Breast epithelium (tissue), 4 donors: ENCODE results near the gene ZNF813. TPM values are rescaled to one million over a fixed set of nuclear protein-coding genes. Genes with fewer than 3 reads are reported as not detected.

Source experiments
- DNase-seq, 2 donors: peaks; one replicate each; pipeline ENCODE4 v3.0.0-alpha.2; 2019; ENCODE audit warnings: low spot score in 2 of 2
- H3K27ac ChIP-seq, 2 donors: fragments of 200-600 bp; sonication (generic) in 1 of 2; one replicate each; pipeline ENCODE4 v1.5.1; 2016 to 2019; ENCODE audit warnings: mild to moderate bottlenecking in 1 of 2
- H3K27me3 ChIP-seq, 2 donors: fragments of 200-600 bp; sonication (generic) in 1 of 2; one replicate each; pipeline versions ENCODE4 v1.5.1 to v1.6.0; 2017 to 2019; ENCODE audit warnings: control low read depth in 1 of 2, mild to moderate bottlenecking in 1 of 2
- H3K36me3 ChIP-seq: fragments of 200-600 bp; one replicate; pipeline ENCODE4 v1.5.1; 2019
- H3K4me1 ChIP-seq, 2 donors: fragments of 200-600 bp; sonication (generic); one replicate each; pipeline ENCODE4 v1.5.1; 2016 to 2019; ENCODE audit warnings: control low read depth in 1 of 2
- H3K4me3 ChIP-seq, 3 donors: fragments of 200-600 bp; sonication (generic); 1 replicate in 2 of 3; 2 replicates in 1 of 3; pipeline ENCODE4 v1.5.1; 2016 to 2019; ENCODE audit warnings: mild to moderate bottlenecking in 3 of 3, moderate library complexity in 2 of 3
- H3K9me3 ChIP-seq, 2 donors: fragments of 200-600 bp; sonication (generic) in 1 of 2; one replicate each; pipeline ENCODE4 v1.5.1; 2016 to 2019; ENCODE audit warnings: control low read depth in 1 of 2
- POLR2A ChIP-seq: fragments of 450-650 bp; IDR thresholded peaks from one replicate; pipeline ENCODE4 v1.6.1; 2016; ENCODE audit warnings: antibody characterized with exemption, mild to moderate bottlenecking, moderate library complexity
- POLR2AphosphoS5 ChIP-seq, 3 donors: sonication (generic); formaldehyde crosslinking; IDR thresholded peaks; one replicate each; pipeline ENCODE4 v1.6.1; 2017; ENCODE audit warnings: antibody characterized with exemption in 3 of 3
- intact Hi-C: fragments of 100-400 bp; cut with DNase I; formaldehyde crosslinking; loops from one replicate; pipeline ENCODE4 v1.15.1; 2023; ENCODE audit warnings: low total_unique reads
- total RNA-seq, 3 donors: library from RNA; depleted of rRNA; stranded (reverse); fragments of >200 nt; gene quantifications; one replicate each; pipeline ENCODE4 v1.1.0, GENCODE V29; 2016
- TF ChIP-seq, protein P1 (sequence below), 3 donors: fragments of 450-650 bp; IDR thresholded peaks; one replicate each; pipeline ENCODE4 v1.5.1; 2016 to 2017; ENCODE audit warnings: antibody characterized with exemption in 3 of 3, mild to moderate bottlenecking in 3 of 3, moderate library complexity in 3 of 3

Gene ZNF813
- total RNA-seq, 3 donors from 2014 or later: 3.3 to 7.0 (median 3.4) TPM

DNA sequence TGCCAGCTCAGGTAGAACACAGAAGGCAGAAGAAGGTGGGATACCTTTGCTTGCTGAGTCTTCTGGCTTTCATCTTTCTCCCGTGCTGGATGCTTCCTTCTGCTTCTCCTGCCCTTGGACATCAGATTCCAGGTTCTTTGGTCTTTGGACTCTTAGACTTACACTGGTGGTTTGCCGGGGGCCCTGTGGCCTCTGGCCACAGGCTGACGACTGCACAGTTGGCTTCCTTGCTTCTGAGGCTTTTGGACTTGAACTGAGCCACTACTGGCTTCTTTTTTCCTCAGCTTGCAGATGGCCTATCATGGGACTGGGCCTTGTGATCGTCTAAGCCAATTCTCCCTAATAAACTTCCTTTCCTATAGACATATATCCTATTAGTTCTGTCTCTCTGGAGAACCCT, 50.6 kb downstream of the ZNF813 start:
- H3K27ac ChIP-seq: no peak overlapping the region
- intact Hi-C loops: no loop called here

DNA sequence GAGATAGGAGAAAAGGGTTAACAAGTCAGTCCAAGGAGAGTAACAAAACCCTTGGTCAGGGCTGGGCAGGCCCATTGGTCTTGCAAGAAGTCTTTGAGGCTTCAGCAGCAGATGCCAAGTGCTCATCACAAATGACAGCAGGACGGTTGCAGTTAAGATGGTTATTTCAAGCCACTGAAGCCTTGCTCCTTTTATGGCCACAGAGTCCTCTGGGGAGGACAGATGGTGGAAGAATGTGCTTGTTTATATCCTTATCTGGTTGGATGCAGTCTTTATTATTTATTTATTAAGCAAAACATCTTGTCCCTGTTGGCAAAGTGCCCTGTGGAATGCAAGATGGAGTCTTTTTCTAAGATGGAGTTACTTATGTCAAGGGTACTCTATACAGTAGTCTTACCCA, 51.2 kb downstream of the ZNF813 start:
- Histone ChIP-seq H3K4me3 (no peak overlapping the region), H3K9me3 (no peaks in the 10 kb centered on the region), H3K36me3 (no peaks in the 10 kb centered on the region), H3K4me1 (peaks cover 0 to 4% of the 10 kb centered on the region in 2 donors), H3K27me3 (no peaks in the 10 kb centered on the region), H3K27ac (no peak overlapping the region)
- no peak for DNase-seq
- TF ChIP-seq, protein P1, sequence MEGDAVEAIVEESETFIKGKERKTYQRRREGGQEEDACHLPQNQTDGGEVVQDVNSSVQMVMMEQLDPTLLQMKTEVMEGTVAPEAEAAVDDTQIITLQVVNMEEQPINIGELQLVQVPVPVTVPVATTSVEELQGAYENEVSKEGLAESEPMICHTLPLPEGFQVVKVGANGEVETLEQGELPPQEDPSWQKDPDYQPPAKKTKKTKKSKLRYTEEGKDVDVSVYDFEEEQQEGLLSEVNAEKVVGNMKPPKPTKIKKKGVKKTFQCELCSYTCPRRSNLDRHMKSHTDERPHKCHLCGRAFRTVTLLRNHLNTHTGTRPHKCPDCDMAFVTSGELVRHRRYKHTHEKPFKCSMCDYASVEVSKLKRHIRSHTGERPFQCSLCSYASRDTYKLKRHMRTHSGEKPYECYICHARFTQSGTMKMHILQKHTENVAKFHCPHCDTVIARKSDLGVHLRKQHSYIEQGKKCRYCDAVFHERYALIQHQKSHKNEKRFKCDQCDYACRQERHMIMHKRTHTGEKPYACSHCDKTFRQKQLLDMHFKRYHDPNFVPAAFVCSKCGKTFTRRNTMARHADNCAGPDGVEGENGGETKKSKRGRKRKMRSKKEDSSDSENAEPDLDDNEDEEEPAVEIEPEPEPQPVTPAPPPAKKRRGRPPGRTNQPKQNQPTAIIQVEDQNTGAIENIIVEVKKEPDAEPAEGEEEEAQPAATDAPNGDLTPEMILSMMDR (IDR thresholded peaks at IDR 0.05): no peak
- TF ChIP-seq POLR2AphosphoS5 (IDR thresholded peaks at IDR 0.05) (no peak), POLR2A (no peak)
- intact Hi-C loops: no loop called here

More for the DNA sequence above, 50.6 kb downstream of the ZNF813 start:
- no peaks in the 10 kb centered on the region for H3K36me3 ChIP-seq
- no peaks in the 10 kb centered on the region for H3K27me3 ChIP-seq
- H3K4me1 ChIP-seq: peaks cover 0 to 4% of the 10 kb centered on the region in 2 donors
- DNase-seq: no peak
- no peak overlapping the region for H3K4me3 ChIP-seq
- TF ChIP-seq POLR2AphosphoS5 (IDR thresholded peaks at IDR 0.05) (no peak), POLR2A (no peak)
- TF ChIP-seq, protein P1 (IDR thresholded peaks at IDR 0.05): no peak
- no peaks in the 10 kb centered on the region for H3K9me3 ChIP-seq

DNA sequence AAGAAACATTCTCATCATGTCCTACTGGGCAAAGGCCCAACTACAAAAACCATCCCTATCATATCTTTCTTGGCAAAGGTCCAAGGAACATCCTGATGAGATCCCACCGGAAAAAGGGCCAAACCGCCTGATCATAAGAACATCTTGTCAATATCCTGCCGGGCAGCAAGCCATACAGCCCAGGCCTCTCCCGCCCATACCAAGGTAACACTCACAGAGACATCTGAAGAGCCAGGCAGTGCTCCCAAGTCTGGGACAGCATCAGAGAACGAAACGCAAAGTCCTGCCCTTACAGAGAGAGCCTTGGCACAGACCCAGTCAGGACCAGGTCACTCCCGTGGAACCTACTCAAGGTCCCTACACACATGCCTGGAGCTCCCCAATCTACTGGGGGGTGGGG, 51.9 kb downstream of the ZNF813 start:
- H3K4me3 ChIP-seq: no peak overlapping the region
- no peaks in the 10 kb centered on the region for H3K27me3 ChIP-seq
- H3K27ac ChIP-seq: peak overlapping the region in 1 of 2 donors; percentile 90
- intact Hi-C loops: no loop called here
- no peak for DNase-seq
- TF ChIP-seq POLR2AphosphoS5 (IDR thresholded peaks at IDR 0.05) (no peak), POLR2A (no peak)
- TF ChIP-seq, protein P1 (IDR thresholded peaks at IDR 0.05): no peak
- no peaks in the 10 kb centered on the region for H3K36me3 ChIP-seq
- peaks cover 0 to 4% of the 10 kb centered on the region in 2 donors for H3K4me1 ChIP-seq
- no peaks in the 10 kb centered on the region for H3K9me3 ChIP-seq

DNA sequence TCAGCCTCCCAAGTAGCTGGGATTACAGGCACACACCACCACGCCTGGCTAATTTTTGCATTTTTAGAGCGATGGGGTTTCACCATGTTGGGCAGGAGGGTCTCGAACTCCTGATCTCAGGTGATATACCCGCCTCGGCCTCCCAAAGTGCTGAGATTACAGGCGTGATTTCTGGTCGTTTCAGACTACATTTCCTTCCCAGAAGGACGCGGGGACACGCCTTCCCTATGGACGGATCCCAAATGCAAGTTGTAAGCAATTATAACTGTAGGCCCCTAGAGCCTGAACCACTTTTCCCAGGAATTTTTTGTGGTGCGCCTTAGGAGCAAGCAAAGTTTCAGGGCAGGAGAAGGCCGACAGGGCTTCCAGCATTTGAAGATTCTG, 52.6 kb downstream of the ZNF813 start:
- Histone ChIP-seq H3K4me1 (peaks cover 0 to 4% of the 10 kb centered on the region in 2 donors), H3K27ac (peak overlapping the region; percentile 86 to 90), H3K27me3 (no peaks in the 10 kb centered on the region), H3K9me3 (no peaks in the 10 kb centered on the region), H3K4me3 (peak overlapping the region; percentile 44 to 72 (median 62)), H3K36me3 (no peaks in the 10 kb centered on the region)
- TF ChIP-seq POLR2A (no peak), POLR2AphosphoS5 (IDR thresholded peaks at IDR 0.05) (no peak)
- TF ChIP-seq, protein P1 (IDR thresholded peaks at IDR 0.05): no peak
- intact Hi-C loops: no loop called here
- DNase-seq: no peak

DNA sequence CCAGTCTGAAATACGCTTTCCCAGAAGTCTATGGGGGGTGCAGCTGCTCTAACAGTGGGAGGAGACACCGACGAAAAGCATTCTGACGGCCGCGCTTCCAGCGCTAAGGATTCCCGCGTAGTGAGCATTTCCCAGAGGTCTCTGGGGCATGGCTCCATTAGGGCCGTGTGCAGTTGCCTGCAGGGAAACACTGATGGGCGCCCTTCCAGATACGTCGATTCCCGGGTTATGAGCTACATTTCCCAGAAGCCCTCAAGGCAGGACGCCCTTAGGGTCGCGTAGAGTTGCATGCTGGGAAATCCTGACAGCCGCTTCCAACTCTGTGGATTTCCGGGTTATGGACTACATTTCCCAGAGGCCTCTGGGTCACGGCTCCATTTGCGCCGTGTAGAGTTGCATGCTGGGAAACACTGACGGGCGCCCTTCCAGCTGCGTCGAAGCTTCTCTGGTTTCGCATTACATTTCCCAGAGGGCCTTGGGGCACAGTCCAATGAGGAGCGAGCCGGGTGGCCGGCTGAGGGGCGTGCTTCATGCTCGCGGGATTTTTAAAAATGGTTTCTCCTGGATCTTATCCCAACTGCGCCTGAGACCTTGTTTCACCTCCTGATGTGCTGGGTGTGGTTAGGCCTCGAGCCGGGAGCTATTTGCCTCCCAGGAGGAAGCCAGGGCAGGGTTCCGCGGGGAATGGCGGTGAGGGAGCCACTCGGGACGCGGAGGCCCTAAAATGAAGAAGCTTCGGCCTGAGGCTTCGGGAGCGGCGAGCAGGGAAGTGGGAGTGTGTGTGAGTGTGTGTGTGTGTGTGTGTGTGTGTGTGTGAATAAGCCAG, 53.2 kb downstream of the ZNF813 start:
- DNase-seq: peak; percentile 94 to 96
- Histone ChIP-seq H3K9me3 (peaks cover 4 to 6% of the 10 kb centered on the region in 2 donors), H3K27me3 (no peaks in the 10 kb centered on the region), H3K4me1 (peaks cover 0 to 4% of the 10 kb centered on the region in 2 donors), H3K4me3 (peak overlapping the region; percentile 44 to 72 (median 62)), H3K36me3 (no peaks in the 10 kb centered on the region), H3K27ac (peak overlapping the region; percentile 86 to 90)
- intact Hi-C loops: no loop called here
- TF ChIP-seq POLR2AphosphoS5 (IDR thresholded peaks at IDR 0.05) (peak; percentile 86 to 99 (median 96)), POLR2A (no peak)
- TF ChIP-seq, protein P1 (IDR thresholded peaks at IDR 0.05): no peak
